GF-D8 (cell line): ENCODE measurements around the gene SCIN.
A peak's percentile ranks its signal among the peaks of the same experiment; 100 is the strongest.
"Not testable (repeated sequence)": the region's sequence is repeated elsewhere in the genome, so short reads cannot be mapped to it uniquely, and the experiment has no call there.

Source experiments
- DNase-seq: peaks from one replicate; lab custom pipeline; 2025; lab: John Stamatoyannopoulos, UW

The SCIN gene

GRCh38 chr7:12619461-12620069 is 49.0 kb downstream of the SCIN start:
- no peak for DNase-seq

- no peak for DNase-seq
Measured at GRCh38 chr7:12620371-12620770, 49.9 kb downstream of the SCIN start.

- DNase-seq = no peak
Measured at GRCh38 chr7:12623223-12623622, 52.7 kb downstream of the SCIN start.

GRCh38 chr7:12623885-12624498 is 53.5 kb downstream of the SCIN start:
- DNase-seq = no peak

- peak; percentile 21 for DNase-seq
Measured at GRCh38 chr7:12625836-12626235, 55.3 kb downstream of the SCIN start.

GRCh38 chr7:12629816-12630512 is 59.4 kb downstream of the SCIN start:
- DNase-seq = no peak

GRCh38 chr7:12630513-12630819 is 59.9 kb downstream of the SCIN start:
- no peak for DNase-seq

- DNase-seq = no peak
Measured at GRCh38 chr7:12633582-12633981, 63.1 kb downstream of the SCIN start.

GRCh38 chr7:12635830-12636229 is 65.3 kb downstream of the SCIN start:
- no peak for DNase-seq

- no peak for DNase-seq
Measured at GRCh38 chr7:12637328-12637727, 66.8 kb downstream of the SCIN start.

- DNase-seq = no peak
Measured at GRCh38 chr7:12637819-12638592, 67.5 kb downstream of the SCIN start.

GRCh38 chr7:12638851-12639456 is 68.4 kb downstream of the SCIN start:
- peak; percentile 21 for DNase-seq

GRCh38 chr7:12640299-12641096 is 70.0 kb downstream of the SCIN start:
- no peak for DNase-seq

GRCh38 chr7:12641196-12641595 is 70.7 kb downstream of the SCIN start:
- DNase-seq = no peak

- DNase-seq = no peak
Measured at GRCh38 chr7:12642508-12642907, 72.0 kb downstream of the SCIN start.

- DNase-seq = no peak
Measured at GRCh38 chr7:12643001-12643643, 72.6 kb downstream of the SCIN start.

GRCh38 chr7:12643644-12644043 is 73.1 kb downstream of the SCIN start:
- no peak for DNase-seq

GRCh38 chr7:12645212-12645611 is 74.7 kb downstream of the SCIN start:
- DNase-seq = not testable (repeated sequence)

GRCh38 chr7:12646139-12646538 is 75.6 kb downstream of the SCIN start:
- no peak for DNase-seq

GRCh38 chr7:12647364-12648219 is 77.1 kb downstream of the SCIN start:
- DNase-seq = no peak
